Ascending aorta (tissue), 2 donors: Measurements from ENCODE around the gene LYPLA2. TPM values are rescaled to one million over a fixed set of nuclear protein-coding genes. Genes with fewer than 3 reads are reported as not detected.
A peak's percentile ranks its signal among the peaks of the same experiment; 100 is the strongest.

Source experiments
- DNase-seq, 2 donors: peaks; one replicate each; pipeline ENCODE4 v3.0.0-alpha.2; 2019; ENCODE audit warnings: low spot score in 2 of 2
- H3K27ac ChIP-seq, 2 donors: fragments of 200-600 bp; sonication (generic); one replicate each; pipeline ENCODE4 v1.5.1; 2016 to 2017; ENCODE audit warnings: mild to moderate bottlenecking in 1 of 2
- H3K27me3 ChIP-seq: fragments of 200-600 bp; sonication (generic); one replicate; pipeline ENCODE4 v1.5.1; 2017
- H3K36me3 ChIP-seq, 2 donors: fragments of 200-600 bp; sonication (generic); one replicate each; pipeline ENCODE4 v1.5.1; 2016
- H3K4me1 ChIP-seq, 2 donors: fragments of 200-600 bp; sonication (generic); one replicate each; pipeline ENCODE4 v1.5.1; 2016 to 2017; ENCODE audit warnings: mild to moderate bottlenecking in 1 of 2
- H3K4me3 ChIP-seq, 2 donors: fragments of 200-600 bp; sonication (generic); one replicate each; pipeline ENCODE4 v1.5.1; 2016 to 2017; ENCODE audit warnings: mild to moderate bottlenecking in 1 of 2
- H3K9me3 ChIP-seq, 2 donors: fragments of 200-600 bp; sonication (generic); one replicate each; pipeline ENCODE4 v1.5.1; 2016
- intact Hi-C: fragments of 100-400 bp; cut with DNase I; formaldehyde crosslinking; loops from one replicate; pipeline ENCODE4 v1.15.1; 2023
- total RNA-seq: library from RNA; depleted of rRNA; stranded (reverse); fragments of >200 nt; gene quantifications from one replicate; pipeline ENCODE4 v1.1.0, GENCODE V29; 2016
- TF ChIP-seq, protein P1 (sequence below), 3 experiments: fragments of 200-600 bp in 2 of 3; fragments of 450-650 bp in 1 of 3; sonication (generic) in 2 of 3; IDR thresholded peaks; one replicate each; pipeline ENCODE4 v1.5.1; 2016 to 2019; ENCODE audit warnings: antibody characterized with exemption in 3 of 3, mild to moderate bottlenecking in 1 of 3, moderate library complexity in 1 of 3

Gene LYPLA2
- total RNA-seq, 1 donor from 2014 or later, result 127 TPM

DNA sequence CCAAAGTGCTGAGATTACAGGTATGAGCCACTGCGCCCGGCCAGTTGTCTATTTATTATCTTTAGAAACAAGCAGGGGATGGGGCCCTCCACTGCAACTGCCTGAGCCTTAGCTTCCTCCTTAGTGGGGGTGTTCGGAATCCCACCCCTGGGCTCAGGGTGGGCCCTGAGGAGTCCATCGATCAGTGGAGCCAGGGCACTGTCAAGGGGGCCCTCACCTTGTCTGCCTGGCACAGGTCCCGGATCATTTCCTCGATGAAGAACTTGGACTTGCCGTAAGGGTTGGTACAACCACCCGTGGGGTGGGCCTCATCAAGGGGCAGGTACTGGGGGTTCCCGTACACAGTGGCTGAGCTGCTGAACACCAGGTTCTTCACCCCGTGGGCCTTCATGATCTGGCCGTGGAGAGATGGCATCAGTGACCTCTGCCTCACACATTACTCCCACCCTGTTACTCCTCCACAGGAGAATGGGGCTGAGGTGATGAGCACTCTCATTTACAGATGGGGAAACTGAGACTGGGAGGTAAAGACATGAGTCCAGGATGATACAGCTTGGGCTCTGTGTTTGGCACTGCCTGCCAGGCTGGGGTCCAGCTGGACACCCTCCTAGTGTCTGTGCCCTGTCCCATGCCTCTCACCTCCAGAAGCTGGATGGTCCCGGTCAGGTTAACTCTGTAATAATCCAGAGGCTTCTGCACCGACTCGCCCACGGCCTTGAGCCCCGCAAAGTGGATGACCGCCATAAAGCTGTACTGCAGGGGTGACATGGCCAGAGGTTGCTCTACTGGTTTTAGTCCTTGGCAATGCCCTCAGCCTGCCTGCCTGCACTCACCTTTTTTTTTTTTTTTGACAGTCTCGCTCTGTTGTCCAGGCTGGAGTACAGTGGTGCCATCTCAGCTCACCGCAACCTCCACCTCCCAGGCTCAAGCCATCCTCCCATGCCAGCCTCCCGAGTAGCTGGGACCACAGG, 6.8 kb downstream of the LYPLA2 start:
- TF ChIP-seq, protein P1, sequence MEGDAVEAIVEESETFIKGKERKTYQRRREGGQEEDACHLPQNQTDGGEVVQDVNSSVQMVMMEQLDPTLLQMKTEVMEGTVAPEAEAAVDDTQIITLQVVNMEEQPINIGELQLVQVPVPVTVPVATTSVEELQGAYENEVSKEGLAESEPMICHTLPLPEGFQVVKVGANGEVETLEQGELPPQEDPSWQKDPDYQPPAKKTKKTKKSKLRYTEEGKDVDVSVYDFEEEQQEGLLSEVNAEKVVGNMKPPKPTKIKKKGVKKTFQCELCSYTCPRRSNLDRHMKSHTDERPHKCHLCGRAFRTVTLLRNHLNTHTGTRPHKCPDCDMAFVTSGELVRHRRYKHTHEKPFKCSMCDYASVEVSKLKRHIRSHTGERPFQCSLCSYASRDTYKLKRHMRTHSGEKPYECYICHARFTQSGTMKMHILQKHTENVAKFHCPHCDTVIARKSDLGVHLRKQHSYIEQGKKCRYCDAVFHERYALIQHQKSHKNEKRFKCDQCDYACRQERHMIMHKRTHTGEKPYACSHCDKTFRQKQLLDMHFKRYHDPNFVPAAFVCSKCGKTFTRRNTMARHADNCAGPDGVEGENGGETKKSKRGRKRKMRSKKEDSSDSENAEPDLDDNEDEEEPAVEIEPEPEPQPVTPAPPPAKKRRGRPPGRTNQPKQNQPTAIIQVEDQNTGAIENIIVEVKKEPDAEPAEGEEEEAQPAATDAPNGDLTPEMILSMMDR (IDR thresholded peaks at IDR 0.05), result no peak
- Histone ChIP-seq H3K27ac (no peak overlapping the region), H3K27me3 (no peaks in the 10 kb centered on the region), H3K9me3 (no peaks in the 10 kb centered on the region), H3K4me1 (peaks cover 9 to 14% of the 10 kb centered on the region in 2 donors), H3K4me3 (no peak overlapping the region), H3K36me3 (peaks cover 24 to 26% of the 10 kb centered on the region in 2 donors)
- intact Hi-C loops, result no loop called here
- no peak for DNase-seq

DNA sequence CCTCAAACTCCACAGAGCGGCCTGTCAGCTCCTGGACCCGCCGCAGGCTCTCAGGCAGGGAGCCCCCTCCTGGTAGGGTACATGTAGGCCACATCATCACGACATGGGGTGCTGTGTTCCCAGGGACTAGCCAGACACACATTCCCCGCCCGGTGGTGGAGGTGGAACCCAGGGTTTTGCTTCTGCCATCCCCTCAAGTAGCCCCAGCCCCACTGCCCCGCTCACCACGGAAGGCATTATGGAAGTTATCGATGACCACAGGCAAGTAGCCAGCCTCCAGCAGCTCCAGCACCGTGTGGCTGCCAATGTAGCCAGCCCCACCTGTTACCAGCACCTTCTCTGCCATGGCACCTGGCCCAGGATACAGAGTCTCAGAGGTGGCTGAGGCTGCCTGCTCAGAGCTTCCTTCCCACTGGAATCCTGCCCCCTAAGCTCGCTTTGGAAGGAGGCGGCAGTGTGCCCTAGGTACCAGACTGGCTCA, 7.8 kb downstream of the LYPLA2 start:
- H3K9me3 ChIP-seq, result no peaks in the 10 kb centered on the region
- DNase-seq, result no peak
- intact Hi-C loops, result no loop called here
- peaks cover 16 to 24% of the 10 kb centered on the region in 2 donors for H3K36me3 ChIP-seq
- peak overlapping the region in 1 of 2 donors; percentile 87 for H3K27ac ChIP-seq
- H3K27me3 ChIP-seq, result no peaks in the 10 kb centered on the region
- TF ChIP-seq, protein P1 (IDR thresholded peaks at IDR 0.05), result no peak
- H3K4me1 ChIP-seq, result peaks cover 9 to 14% of the 10 kb centered on the region in 2 donors
- no peak overlapping the region for H3K4me3 ChIP-seq

DNA sequence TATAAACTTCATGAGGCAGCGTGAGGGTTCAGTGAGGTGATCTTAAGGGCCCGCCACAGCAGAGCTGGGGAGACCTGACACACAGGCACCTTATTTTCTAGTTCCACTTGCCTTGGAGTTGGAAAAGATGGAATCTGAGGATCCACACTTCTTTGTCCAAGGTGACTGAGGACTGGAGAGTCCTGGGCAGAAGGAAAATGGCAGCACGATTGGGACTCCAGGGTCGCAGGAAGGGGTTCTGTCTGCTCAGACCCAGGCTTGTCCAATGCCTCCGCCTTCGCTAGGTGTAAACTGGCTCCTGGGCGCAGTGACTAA, 8.3 kb downstream of the LYPLA2 start:
- Histone ChIP-seq H3K27me3 (no peaks in the 10 kb centered on the region), H3K27ac (peak overlapping the region; percentile 87 to 97), H3K4me1 (peaks cover 9 to 14% of the 10 kb centered on the region in 2 donors), H3K9me3 (no peaks in the 10 kb centered on the region), H3K4me3 (peak overlapping the region; percentile 82 to 93), H3K36me3 (peaks cover 11 to 24% of the 10 kb centered on the region in 2 donors)
- intact Hi-C loops, result no loop called here
- DNase-seq, result no peak
- TF ChIP-seq, protein P1 (IDR thresholded peaks at IDR 0.05), result no peak

DNA sequence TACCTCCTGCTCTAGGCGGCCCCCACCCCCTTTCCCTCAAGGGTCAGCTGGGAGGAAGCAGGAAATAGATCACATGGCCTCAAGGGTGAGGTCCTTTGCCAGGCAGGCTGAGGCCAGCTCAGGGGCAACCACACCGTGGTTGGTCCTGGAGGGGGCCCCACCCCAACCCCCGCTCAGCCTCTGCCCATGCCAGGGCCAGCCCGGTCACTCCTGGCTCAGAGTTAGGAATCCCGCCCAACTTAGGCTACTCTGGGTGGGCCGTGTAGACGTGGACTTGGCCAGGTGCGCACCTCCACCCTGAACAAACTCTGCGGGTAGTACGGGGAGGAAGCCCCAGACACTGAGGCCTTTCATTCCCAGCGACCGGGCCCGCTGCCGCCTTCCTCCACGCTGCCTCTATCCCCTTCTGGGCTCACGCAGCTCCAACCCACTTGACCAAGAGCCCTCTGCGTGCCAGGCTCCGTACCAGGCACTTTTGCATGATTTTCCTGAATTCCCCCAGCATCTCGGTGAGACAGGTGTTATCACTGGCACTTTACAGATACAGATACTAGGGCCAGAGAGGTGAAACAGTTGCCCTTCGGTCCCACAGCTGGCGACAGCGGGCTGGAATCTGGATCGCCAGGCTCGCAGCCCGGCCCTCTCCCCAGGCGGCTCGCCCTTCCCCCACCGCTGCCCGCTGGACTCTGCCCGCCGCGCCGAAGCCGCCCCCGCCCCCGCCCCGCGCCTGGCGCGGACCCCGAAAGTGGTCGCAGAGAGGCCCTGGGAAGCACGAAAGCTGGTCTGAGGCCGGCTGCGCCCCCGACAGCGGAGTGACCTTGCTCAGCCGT, 8.8 kb downstream of the LYPLA2 start:
- peak in 1 of 2 donors; percentile 82 for DNase-seq
- Histone ChIP-seq H3K27me3 (no peaks in the 10 kb centered on the region), H3K4me3 (peak overlapping the region; percentile 82 to 93), H3K4me1 (peaks cover 9 to 14% of the 10 kb centered on the region in 2 donors), H3K36me3 (peaks cover 5 to 23% of the 10 kb centered on the region in 2 donors), H3K9me3 (no peaks in the 10 kb centered on the region), H3K27ac (peak overlapping the region; percentile 87 to 97)
- TF ChIP-seq, protein P1 (IDR thresholded peaks at IDR 0.05), result no peak
- intact Hi-C loops, result loop anchor here (1.0 to 5.0 kb wide), 4 partner anchors 8 to 160 kb away; partner anchors contain the start of genes FUCA1, LYPLA2, PITHD1 and PNRC2
